Measurements from ENCODE around the gene HSPA13. TPM values are rescaled to one million over a fixed set of nuclear protein-coding genes. Genes with fewer than 3 reads are reported as not detected.

The HSPA13 gene
- total RNA-seq, 1 donor from 2014 or later = 105 TPM

- no peak for DNase-seq (ENCODE audit: low spot score)
- Histone ChIP-seq H3K27me3 (no peaks in the 10 kb centered on the region), H3K4me1 (peaks cover 14% of the 10 kb centered on the region), H3K79me2 (ENCODE audit: low read depth) (no peaks in the 10 kb centered on the region), H2AFZ (replicated peaks) (no peak overlapping the region), H4K20me1 (ENCODE audit: low read depth) (no peaks in the 10 kb centered on the region), H3K4me3 (no peak overlapping the region), H3F3A (ENCODE audit: low read depth) (peaks cover 5% of the 10 kb centered on the region), H3K9ac (no peak overlapping the region), H3K4me2 (no peak overlapping the region), H3K9me3 (ENCODE audit: low read depth) (no peaks in the 10 kb centered on the region), H3K27ac (no peak overlapping the region), H3K36me3 (no peaks in the 10 kb centered on the region)
- Mint-ChIP-seq H3K4me1 (peaks cover 19% of the 10 kb centered on the region), H3K27ac (no peak overlapping the region), H3K27me3 (ENCODE audit: insufficient read depth, low read depth) (no peaks in the 10 kb centered on the region), H3K4me3 (no peak overlapping the region), H3K36me3 (no peaks in the 10 kb centered on the region), H3K9me3 (no peaks in the 10 kb centered on the region)
- TF ChIP-seq EZH2 (IDR thresholded peaks at IDR 0.05) (no peak), EZH2phosphoT487 (IDR thresholded peaks at IDR 0.05) (no peak), CTCF (IDR thresholded peaks at IDR 0.05) (no peak)
Measured at GRCh38 chr21:14388282-14388681, 5.3 kb upstream of the HSPA13 start.

- Histone ChIP-seq H3K9ac (no peak overlapping the region), H3K4me2 (peak overlapping the region; percentile 80)
- H3K27me3 Mint-ChIP-seq (ENCODE audit: insufficient read depth, low read depth) = no peaks in the 10 kb centered on the region
Measured at GRCh38 chr21:14384453-14384852, 1.5 kb upstream of the HSPA13 start.

GRCh38 chr21:14383596-14384180 lies 742 bp upstream of the HSPA13 start:
- Mint-ChIP-seq H3K27me3 (ENCODE audit: insufficient read depth, low read depth) (no peaks in the 10 kb centered on the region), H3K9me3 (no peaks in the 10 kb centered on the region), H3K4me3 (peak overlapping the region; percentile 100), H3K4me1 (peaks cover 40% of the 10 kb centered on the region), H3K36me3 (peaks cover 3% of the 10 kb centered on the region), H3K27ac (peak overlapping the region; percentile 99)
- H3K4me1 ChIP-seq = peaks cover 39% of the 10 kb centered on the region
- H4K20me1 ChIP-seq (ENCODE audit: low read depth) = peaks cover 31% of the 10 kb centered on the region
- no peaks in the 10 kb centered on the region for H3K36me3 ChIP-seq
- H3K4me2 ChIP-seq = peak overlapping the region; percentile 80
- peak; percentile 18 for TF ChIP-seq EZH2 (IDR thresholded peaks at IDR 0.05)
- no peak for TF ChIP-seq CTCF (IDR thresholded peaks at IDR 0.05)
- TF ChIP-seq EZH2phosphoT487 (IDR thresholded peaks at IDR 0.05) = no peak
- peaks cover 5% of the 10 kb centered on the region for H3F3A ChIP-seq (ENCODE audit: low read depth)
- H3K79me2 ChIP-seq (ENCODE audit: low read depth) = peaks cover 41% of the 10 kb centered on the region
- H3K4me3 ChIP-seq = peak overlapping the region; percentile 58
- peak overlapping the region; percentile 87 for H3K27ac ChIP-seq
- peak overlapping the region; percentile 77 for H3K9ac ChIP-seq
- peak overlapping the region; percentile 77 for H2AFZ ChIP-seq (replicated peaks)
- no peaks in the 10 kb centered on the region for H3K27me3 ChIP-seq
- no peak for DNase-seq (ENCODE audit: low spot score)
- H3K9me3 ChIP-seq (ENCODE audit: low read depth) = no peaks in the 10 kb centered on the region

More at GRCh38 chr21:14384453-14384852, 1.5 kb upstream of the HSPA13 start:
- Histone ChIP-seq H2AFZ (replicated peaks) (peak overlapping the region; percentile 77), H3K4me1 (peaks cover 39% of the 10 kb centered on the region), H3K79me2 (ENCODE audit: low read depth) (peaks cover 33% of the 10 kb centered on the region), H3K4me3 (peak overlapping the region; percentile 58), H3K9me3 (ENCODE audit: low read depth) (no peaks in the 10 kb centered on the region), H3K36me3 (no peaks in the 10 kb centered on the region), H3F3A (ENCODE audit: low read depth) (peaks cover 5% of the 10 kb centered on the region), H3K27me3 (no peaks in the 10 kb centered on the region), H4K20me1 (ENCODE audit: low read depth) (peaks cover 30% of the 10 kb centered on the region), H3K27ac (no peak overlapping the region)
- Mint-ChIP-seq H3K9me3 (no peaks in the 10 kb centered on the region), H3K4me1 (peaks cover 37% of the 10 kb centered on the region), H3K4me3 (peak overlapping the region; percentile 100), H3K27ac (peak overlapping the region; percentile 99), H3K36me3 (peaks cover under 1% of the 10 kb centered on the region)
- TF ChIP-seq EZH2phosphoT487 (IDR thresholded peaks at IDR 0.05) (no peak), CTCF (IDR thresholded peaks at IDR 0.05) (no peak), EZH2 (IDR thresholded peaks at IDR 0.05) (no peak)
- no peak for DNase-seq (ENCODE audit: low spot score)

Measured in neural progenitor cell (in vitro differentiated cells).